Vagina (tissue), 2 donors: ENCODE measurements around the gene S100A7A. TPM values are rescaled to one million over a fixed set of nuclear protein-coding genes. Genes with fewer than 3 reads are reported as not detected.

Source experiments
- DNase-seq, 2 donors: peaks; one replicate each; pipeline ENCODE4 v3.0.0-alpha.2; 2017; ENCODE audit errors: extremely low spot score in 2 of 2
- H3K27ac ChIP-seq: fragments of 200-600 bp; sonication (generic); one replicate; pipeline ENCODE4 v1.5.1; 2019
- H3K27me3 ChIP-seq: fragments of 200-600 bp; sonication (generic); one replicate; pipeline ENCODE4 v1.5.1; 2019
- H3K36me3 ChIP-seq, 2 donors: fragments of 200-600 bp; sonication (generic); one replicate each; pipeline ENCODE4 v1.5.1; 2017 to 2019
- H3K4me1 ChIP-seq: fragments of 200-600 bp; sonication (generic); one replicate; pipeline ENCODE4 v1.5.1; 2019
- H3K4me3 ChIP-seq, 2 donors: fragments of 200-600 bp; sonication (generic); 1 replicate in 1 of 2; 2 replicates in 1 of 2; pipeline ENCODE4 v1.5.1; 2016 to 2019
- H3K9me3 ChIP-seq: fragments of 200-600 bp; sonication (generic); one replicate; pipeline ENCODE4 v1.5.1; 2019
- POLR2A ChIP-seq, 2 donors: fragments of 450-650 bp; IDR thresholded peaks; one replicate each; pipeline ENCODE4 v1.6.1; 2017; ENCODE audit warnings: antibody characterized with exemption in 2 of 2, mild to moderate bottlenecking in 2 of 2, moderate library complexity in 2 of 2
- POLR2AphosphoS5 ChIP-seq, 2 donors: sonication (generic); formaldehyde crosslinking; IDR thresholded peaks; one replicate each; pipeline ENCODE4 v1.9.0; 2017; ENCODE audit warnings: antibody characterized with exemption in 2 of 2, mild to moderate bottlenecking in 2 of 2, low read depth in 1 of 2; ENCODE audit not compliant: insufficient read depth in 1 of 2
- intact Hi-C: fragments of 100-400 bp; cut with DNase I; formaldehyde crosslinking; loops from one replicate; pipeline ENCODE4 v1.15.1; 2023
- total RNA-seq: library from RNA; depleted of rRNA; stranded (reverse); fragments of >200 nt; gene quantifications from one replicate; pipeline ENCODE4 v1.2.3, GENCODE V29; 2016
- TF ChIP-seq, protein P1 (sequence below), 3 experiments: fragments of 450-650 bp in 2 of 3; fragments of 200-600 bp in 1 of 3; sonication (generic) in 1 of 3; IDR thresholded peaks; one replicate each; pipeline ENCODE4 v1.5.1; 2017 to 2019; ENCODE audit warnings: antibody characterized with exemption in 3 of 3, mild to moderate bottlenecking in 2 of 3, moderate library complexity in 2 of 3

S100A7A gene
- total RNA-seq, 1 donor from 2014 or later = not detected

DNA sequence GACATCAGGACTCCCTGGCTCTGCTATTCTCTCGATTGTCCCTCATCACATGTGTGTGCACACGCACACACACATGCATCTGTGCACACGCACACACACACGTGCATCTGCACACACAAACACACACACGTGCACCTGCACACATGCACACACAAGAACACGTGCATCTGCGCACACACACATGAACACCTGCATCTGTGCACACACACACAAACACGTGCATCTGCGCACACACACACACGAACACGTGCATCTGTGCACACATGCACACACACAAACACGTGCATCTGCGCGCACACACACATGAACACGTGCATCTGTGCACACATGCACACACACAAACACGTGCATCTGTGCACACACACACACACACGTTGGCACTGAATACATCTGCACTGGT lies 14.7 kb downstream of the S100A7A start:
- no peaks in the 10 kb centered on the region for H3K36me3 ChIP-seq
- no peaks in the 10 kb centered on the region for H3K27me3 ChIP-seq
- no peak overlapping the region for H3K27ac ChIP-seq
- no peaks in the 10 kb centered on the region for H3K4me1 ChIP-seq
- TF ChIP-seq POLR2A (IDR thresholded peaks at IDR 0.05) (no peak), POLR2AphosphoS5 (IDR thresholded peaks at IDR 0.05; ENCODE audit: insufficient read depth in 1 of 2, low read depth in 1 of 2) (no peak)
- TF ChIP-seq, protein P1, sequence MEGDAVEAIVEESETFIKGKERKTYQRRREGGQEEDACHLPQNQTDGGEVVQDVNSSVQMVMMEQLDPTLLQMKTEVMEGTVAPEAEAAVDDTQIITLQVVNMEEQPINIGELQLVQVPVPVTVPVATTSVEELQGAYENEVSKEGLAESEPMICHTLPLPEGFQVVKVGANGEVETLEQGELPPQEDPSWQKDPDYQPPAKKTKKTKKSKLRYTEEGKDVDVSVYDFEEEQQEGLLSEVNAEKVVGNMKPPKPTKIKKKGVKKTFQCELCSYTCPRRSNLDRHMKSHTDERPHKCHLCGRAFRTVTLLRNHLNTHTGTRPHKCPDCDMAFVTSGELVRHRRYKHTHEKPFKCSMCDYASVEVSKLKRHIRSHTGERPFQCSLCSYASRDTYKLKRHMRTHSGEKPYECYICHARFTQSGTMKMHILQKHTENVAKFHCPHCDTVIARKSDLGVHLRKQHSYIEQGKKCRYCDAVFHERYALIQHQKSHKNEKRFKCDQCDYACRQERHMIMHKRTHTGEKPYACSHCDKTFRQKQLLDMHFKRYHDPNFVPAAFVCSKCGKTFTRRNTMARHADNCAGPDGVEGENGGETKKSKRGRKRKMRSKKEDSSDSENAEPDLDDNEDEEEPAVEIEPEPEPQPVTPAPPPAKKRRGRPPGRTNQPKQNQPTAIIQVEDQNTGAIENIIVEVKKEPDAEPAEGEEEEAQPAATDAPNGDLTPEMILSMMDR (IDR thresholded peaks at IDR 0.05) = no peak
- H3K9me3 ChIP-seq = no peaks in the 10 kb centered on the region
- intact Hi-C loops = no loop called here
- H3K4me3 ChIP-seq = no peak overlapping the region
- DNase-seq = peak; percentile 47 to 72

DNA sequence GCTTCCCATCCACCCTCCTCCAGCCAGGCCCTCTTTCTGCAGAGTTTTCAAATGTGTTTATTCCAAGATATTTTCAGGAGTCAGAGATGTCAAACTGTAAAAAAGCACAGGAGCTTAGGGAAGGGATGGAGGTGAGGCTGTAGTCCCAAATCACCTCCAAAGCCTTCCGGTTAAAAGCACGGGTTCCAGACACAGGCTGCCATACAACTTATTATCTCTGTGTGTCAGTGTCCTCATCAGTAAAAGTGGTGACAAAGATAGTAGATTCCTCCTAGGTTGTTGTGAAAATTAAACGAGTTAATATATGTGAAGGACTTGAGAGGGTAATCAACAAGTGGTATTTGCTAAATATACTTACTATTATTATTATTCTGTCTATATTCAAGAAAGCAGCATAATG lies 15.1 kb downstream of the S100A7A start:
- H3K36me3 ChIP-seq = no peaks in the 10 kb centered on the region
- H3K4me1 ChIP-seq = no peaks in the 10 kb centered on the region
- no peaks in the 10 kb centered on the region for H3K27me3 ChIP-seq
- no peak overlapping the region for H3K27ac ChIP-seq
- intact Hi-C loops = no loop called here
- TF ChIP-seq POLR2AphosphoS5 (IDR thresholded peaks at IDR 0.05; ENCODE audit: insufficient read depth in 1 of 2, low read depth in 1 of 2) (no peak), POLR2A (IDR thresholded peaks at IDR 0.05) (no peak)
- TF ChIP-seq, protein P1 (IDR thresholded peaks at IDR 0.05) = no peak
- no peak overlapping the region for H3K4me3 ChIP-seq
- DNase-seq = no peak
- no peaks in the 10 kb centered on the region for H3K9me3 ChIP-seq

- TF ChIP-seq POLR2AphosphoS5 (IDR thresholded peaks at IDR 0.05; ENCODE audit: insufficient read depth in 1 of 2, low read depth in 1 of 2) (no peak), POLR2A (IDR thresholded peaks at IDR 0.05) (no peak)
- TF ChIP-seq, protein P1 (IDR thresholded peaks at IDR 0.05) = no peak
These were observed 15.6 kb downstream of the S100A7A start for GRCh38 chr1:153431928-153432327.

GRCh38 chr1:153432874-153433681 lies 16.8 kb downstream of the S100A7A start:
- H3K9me3 ChIP-seq = no peaks in the 10 kb centered on the region
- TF ChIP-seq POLR2A (IDR thresholded peaks at IDR 0.05) = no peak
- TF ChIP-seq POLR2AphosphoS5 (IDR thresholded peaks at IDR 0.05; ENCODE audit: insufficient read depth in 1 of 2, low read depth in 1 of 2) = no peak
- TF ChIP-seq, protein P1 (IDR thresholded peaks at IDR 0.05) = no peak
- H3K36me3 ChIP-seq = no peaks in the 10 kb centered on the region
- intact Hi-C loops = no loop called here
- no peaks in the 10 kb centered on the region for H3K27me3 ChIP-seq
- H3K27ac ChIP-seq = no peak overlapping the region
- no peaks in the 10 kb centered on the region for H3K4me1 ChIP-seq
- H3K4me3 ChIP-seq = no peak overlapping the region
- peak in 1 of 2 donors; percentile 72 for DNase-seq

More at GRCh38 chr1:153431928-153432327, 15.6 kb downstream of the S100A7A start:
- H3K9me3 ChIP-seq = no peaks in the 10 kb centered on the region
- intact Hi-C loops = no loop called here
- no peak overlapping the region for H3K4me3 ChIP-seq
- H3K36me3 ChIP-seq = no peaks in the 10 kb centered on the region
- no peaks in the 10 kb centered on the region for H3K27me3 ChIP-seq
- peak; percentile 31 to 47 for DNase-seq
- H3K4me1 ChIP-seq = no peaks in the 10 kb centered on the region
- H3K27ac ChIP-seq = no peak overlapping the region
